ENCODE measurements around the gene MTMR11.

DNA sequence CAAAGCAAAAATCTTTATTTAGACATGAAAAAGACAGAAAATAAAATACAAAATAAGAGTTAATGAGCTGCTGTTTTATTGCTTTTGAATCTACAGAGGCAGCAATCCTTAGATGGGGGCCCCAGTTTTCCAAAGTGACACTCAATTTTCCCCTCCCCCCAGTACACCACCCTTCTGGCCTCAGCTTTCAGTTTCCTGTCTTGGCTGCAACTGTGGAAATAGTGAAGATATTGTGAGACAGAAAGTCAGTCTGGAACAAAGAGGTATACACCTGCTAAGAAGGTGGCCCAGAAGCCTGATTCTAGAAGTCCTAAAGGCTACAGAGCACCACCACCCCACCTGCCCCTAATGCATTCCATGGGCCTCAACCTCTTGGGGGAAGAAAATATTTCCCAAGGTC is 1.1 kb upstream of the MTMR11 start:
- TF ChIP-seq, protein P1, sequence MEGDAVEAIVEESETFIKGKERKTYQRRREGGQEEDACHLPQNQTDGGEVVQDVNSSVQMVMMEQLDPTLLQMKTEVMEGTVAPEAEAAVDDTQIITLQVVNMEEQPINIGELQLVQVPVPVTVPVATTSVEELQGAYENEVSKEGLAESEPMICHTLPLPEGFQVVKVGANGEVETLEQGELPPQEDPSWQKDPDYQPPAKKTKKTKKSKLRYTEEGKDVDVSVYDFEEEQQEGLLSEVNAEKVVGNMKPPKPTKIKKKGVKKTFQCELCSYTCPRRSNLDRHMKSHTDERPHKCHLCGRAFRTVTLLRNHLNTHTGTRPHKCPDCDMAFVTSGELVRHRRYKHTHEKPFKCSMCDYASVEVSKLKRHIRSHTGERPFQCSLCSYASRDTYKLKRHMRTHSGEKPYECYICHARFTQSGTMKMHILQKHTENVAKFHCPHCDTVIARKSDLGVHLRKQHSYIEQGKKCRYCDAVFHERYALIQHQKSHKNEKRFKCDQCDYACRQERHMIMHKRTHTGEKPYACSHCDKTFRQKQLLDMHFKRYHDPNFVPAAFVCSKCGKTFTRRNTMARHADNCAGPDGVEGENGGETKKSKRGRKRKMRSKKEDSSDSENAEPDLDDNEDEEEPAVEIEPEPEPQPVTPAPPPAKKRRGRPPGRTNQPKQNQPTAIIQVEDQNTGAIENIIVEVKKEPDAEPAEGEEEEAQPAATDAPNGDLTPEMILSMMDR (conservative IDR thresholded peaks at IDR 0.05; ENCODE audit: low read length): no peak
- no peak for TF ChIP-seq EZH2phosphoT487 (IDR thresholded peaks at IDR 0.05; ENCODE audit: borderline replicate concordance)
